ENCODE measurements around the gene DMTF1.
"Not testable (repeated sequence)": the region's sequence is repeated elsewhere in the genome, so short reads cannot be mapped to it uniquely, and the experiment has no call there.

DNA sequence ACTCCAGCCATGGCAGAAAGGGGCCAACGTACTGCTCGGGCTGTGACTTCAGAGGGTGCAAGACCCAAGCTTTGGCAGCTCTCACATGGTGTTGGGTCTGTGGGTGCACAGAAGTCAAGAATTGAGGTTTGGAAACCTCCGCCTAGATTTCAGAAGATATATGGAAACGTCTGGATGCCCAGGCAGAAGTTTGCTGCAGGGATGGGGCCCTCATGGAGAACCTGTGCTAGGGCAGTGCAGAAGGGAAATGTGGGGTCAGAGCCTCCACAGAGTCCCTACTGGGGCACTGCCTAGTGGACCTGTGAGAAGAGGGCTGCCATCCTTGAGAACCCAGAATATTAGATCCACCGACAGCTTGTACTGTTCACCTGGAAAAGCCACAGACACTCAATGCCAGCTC lies 93.4 kb downstream of the DMTF1 start:
- TF ChIP-seq, protein P1, sequence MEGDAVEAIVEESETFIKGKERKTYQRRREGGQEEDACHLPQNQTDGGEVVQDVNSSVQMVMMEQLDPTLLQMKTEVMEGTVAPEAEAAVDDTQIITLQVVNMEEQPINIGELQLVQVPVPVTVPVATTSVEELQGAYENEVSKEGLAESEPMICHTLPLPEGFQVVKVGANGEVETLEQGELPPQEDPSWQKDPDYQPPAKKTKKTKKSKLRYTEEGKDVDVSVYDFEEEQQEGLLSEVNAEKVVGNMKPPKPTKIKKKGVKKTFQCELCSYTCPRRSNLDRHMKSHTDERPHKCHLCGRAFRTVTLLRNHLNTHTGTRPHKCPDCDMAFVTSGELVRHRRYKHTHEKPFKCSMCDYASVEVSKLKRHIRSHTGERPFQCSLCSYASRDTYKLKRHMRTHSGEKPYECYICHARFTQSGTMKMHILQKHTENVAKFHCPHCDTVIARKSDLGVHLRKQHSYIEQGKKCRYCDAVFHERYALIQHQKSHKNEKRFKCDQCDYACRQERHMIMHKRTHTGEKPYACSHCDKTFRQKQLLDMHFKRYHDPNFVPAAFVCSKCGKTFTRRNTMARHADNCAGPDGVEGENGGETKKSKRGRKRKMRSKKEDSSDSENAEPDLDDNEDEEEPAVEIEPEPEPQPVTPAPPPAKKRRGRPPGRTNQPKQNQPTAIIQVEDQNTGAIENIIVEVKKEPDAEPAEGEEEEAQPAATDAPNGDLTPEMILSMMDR (IDR thresholded peaks at IDR 0.05; ENCODE audit: insufficient read depth, low read length, poor library complexity, severe bottlenecking): not testable (repeated sequence)
- TF ChIP-seq EZH2phosphoT487 (conservative IDR thresholded peaks at IDR 0.05; ENCODE audit: low read length): not testable (repeated sequence)

Data from SU-DHL-6 (cell line).